Left kidney (tissue), 8 donors: ENCODE measurements around the gene GPATCH11. TPM values are rescaled to one million over a fixed set of nuclear protein-coding genes. Genes with fewer than 3 reads are reported as not detected.
A peak's percentile ranks its signal among the peaks of the same experiment; 100 is the strongest.

Experiments used
- DNase-seq: peaks from one replicate; pipeline ENCODE4 v3.0.0-alpha.2; 2013
- long read RNA-seq, 8 donors: transcript quantifications; one replicate each; lab custom pipeline, GENCODE V29; 2026
- polyA plus RNA-seq: library from polyadenylated mRNA; unstranded; fragments of 120-200 nt; gene quantifications from one replicate; pipeline ENCODE4 v1.2.1, GENCODE V29; 2013; ENCODE audit not compliant: insufficient read length

Gene GPATCH11
- 12.0 TPM for polyA plus RNA-seq
- long read RNA-seq, donor 1, partial matches to known transcripts: 0 of 3 reads
- long read RNA-seq, donor 1, other reads (novel, unspliced or antisense): 0 of 3 reads
- long read RNA-seq, donor 2, partial matches to known transcripts: 0 of 1 reads
- long read RNA-seq, donor 2, other reads (novel, unspliced or antisense): 0 of 1 reads
- long read RNA-seq, donor 3, partial matches to known transcripts: 0 of 1 reads
- long read RNA-seq, donor 3, other reads (novel, unspliced or antisense): 0 of 1 reads
- long read RNA-seq, donor 4: 0 reads
- long read RNA-seq, donor 5: 0 reads
- long read RNA-seq, donor 6, partial matches to known transcripts: 0 of 1 reads
- long read RNA-seq, donor 6, other reads (novel, unspliced or antisense): 0 of 1 reads
- long read RNA-seq, donor 7, partial matches to known transcripts: 0 of 3 reads
- long read RNA-seq, donor 7, other reads (novel, unspliced or antisense): 0 of 3 reads
- long read RNA-seq, donor 8: 0 reads

- peak; percentile 96 for DNase-seq
Measured at GRCh38 chr2:37083873-37084794, at the start of gene GPATCH11, which contains the start of gene HEATR5B. GPATCH11 (plus strand) TSS chr2:37084518; CDS start chr2:37088382, 3,864 bp downstream. HEATR5B (minus strand) TSS chr2:37084372; CDS start chr2:37083414, 958 bp downstream.

DNA sequence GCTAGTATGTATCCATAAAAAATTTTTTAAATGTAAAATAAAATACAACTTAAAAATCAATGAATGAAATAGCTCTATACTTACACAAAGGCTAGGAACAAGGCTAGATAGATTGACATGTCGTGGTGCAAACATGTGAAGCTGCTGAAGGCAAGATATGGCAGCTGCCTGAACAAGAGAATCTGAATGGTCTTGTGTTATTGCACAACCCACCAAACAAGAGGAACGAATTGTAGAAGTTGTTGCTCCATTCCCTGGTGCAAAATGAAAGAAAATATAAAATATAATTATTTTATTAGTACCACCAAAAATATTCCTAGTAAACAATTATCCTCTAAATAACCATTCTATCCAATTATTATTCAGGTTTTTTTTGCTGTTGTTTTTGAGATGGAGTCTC, 46.5 kb upstream of the GPATCH11 start:
- DNase-seq: no peak

- DNase-seq: no peak
Measured at GRCh38 chr2:37039580-37039979, 44.7 kb upstream of the GPATCH11 start.

DNA sequence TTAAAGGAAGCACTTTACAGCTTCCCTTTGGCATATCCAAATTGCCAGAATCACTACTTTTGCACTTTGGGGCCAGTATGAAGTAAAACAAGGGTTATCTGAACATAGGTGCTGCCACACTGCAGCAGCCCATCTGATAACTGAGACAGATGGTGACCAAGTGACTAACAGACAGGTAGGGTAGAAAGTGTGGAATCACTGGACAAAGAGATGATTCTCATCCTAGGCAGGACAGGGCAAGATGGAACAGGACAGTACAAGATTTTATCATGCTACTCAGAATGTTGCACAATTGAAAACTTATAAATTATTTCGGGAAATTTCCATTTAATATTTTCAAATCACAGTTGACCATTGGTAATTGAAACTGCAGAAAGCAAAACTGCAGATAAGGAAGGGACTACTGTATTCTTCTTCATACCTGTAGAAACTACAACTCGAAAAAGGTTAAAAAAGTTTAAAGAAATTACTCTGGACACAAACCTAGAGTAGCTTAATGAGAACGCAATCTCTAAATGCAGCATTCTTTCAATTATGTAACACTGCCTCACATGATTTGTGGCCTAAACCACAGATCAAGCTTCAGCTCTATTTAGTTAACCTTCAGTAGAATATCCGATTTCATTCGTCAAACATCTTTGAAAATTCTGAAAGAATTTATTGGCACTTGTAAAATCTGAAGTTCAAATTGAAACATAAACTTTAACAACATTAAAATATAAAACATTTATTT, 31.6 kb upstream of the GPATCH11 start:
- DNase-seq: no peak

GRCh38 chr2:37059841-37060240, 24.5 kb upstream of the GPATCH11 start:
- no peak for DNase-seq

DNA sequence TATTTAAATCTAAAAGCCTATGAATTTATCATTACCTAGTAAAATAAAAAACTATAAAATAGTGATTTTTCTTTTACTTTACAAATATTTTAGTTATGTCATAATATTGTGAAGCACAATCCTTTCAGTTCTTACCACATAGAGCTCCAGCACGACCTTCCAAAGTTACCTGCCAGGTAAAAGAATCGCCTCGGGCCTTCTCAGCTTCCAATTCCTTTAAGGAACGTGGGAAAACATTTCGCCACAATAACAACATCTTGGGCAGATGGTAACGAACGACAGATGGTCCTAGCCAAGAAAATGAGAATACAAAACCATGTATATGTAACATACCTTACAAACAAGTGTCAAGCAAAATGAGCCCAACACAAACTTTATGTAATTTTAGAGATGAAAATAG, 23.9 kb upstream of the GPATCH11 start:
- DNase-seq: no peak

GRCh38 chr2:37061013-37061711, 23.2 kb upstream of the GPATCH11 start:
- DNase-seq: no peak

DNA sequence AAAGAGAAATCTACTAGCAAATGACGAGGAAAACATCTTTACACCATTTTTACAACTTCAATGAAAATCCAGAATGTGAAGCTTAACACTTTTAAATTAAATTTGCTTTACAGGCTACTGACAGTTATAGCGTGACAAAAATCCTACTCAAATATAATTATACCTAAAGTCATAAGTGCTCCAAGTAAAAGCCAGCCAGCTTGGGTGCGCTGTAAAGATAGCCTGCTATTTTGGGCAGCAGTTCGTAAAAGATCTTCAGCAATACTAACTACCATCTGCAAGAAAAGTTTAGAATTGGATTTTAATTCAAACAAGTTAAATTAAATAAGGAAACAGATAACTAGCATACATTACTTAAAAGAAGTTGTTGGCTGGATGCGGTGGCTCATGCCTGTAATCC, 22.5 kb upstream of the GPATCH11 start:
- no peak for DNase-seq

GRCh38 chr2:37068686-37069085, 15.6 kb upstream of the GPATCH11 start:
- DNase-seq: no peak

GRCh38 chr2:37070931-37071330, 13.4 kb upstream of the GPATCH11 start:
- DNase-seq: no peak

DNA sequence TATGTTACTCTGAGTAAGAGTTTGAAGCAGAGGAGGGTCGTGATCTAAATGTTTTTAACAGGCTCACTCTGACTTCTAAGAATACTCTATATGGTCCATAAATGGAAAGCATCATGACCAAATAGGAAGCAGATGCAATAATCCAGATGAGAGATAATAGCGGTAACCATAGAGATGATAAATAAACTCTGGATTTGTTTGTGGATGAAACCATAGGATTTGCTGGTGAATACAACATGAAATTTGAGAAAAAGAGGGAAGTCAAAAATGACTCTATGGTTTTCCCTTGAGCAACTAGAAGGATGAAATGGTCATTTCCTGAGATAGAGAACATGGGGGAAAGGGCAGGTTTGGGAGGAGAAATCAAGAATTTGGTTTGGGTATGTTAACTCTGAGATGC, 4.1 kb upstream of the GPATCH11 start:
- DNase-seq: no peak

- no peak for DNase-seq
Measured at GRCh38 chr2:37080689-37081088, 3.6 kb upstream of the GPATCH11 start.

DNA sequence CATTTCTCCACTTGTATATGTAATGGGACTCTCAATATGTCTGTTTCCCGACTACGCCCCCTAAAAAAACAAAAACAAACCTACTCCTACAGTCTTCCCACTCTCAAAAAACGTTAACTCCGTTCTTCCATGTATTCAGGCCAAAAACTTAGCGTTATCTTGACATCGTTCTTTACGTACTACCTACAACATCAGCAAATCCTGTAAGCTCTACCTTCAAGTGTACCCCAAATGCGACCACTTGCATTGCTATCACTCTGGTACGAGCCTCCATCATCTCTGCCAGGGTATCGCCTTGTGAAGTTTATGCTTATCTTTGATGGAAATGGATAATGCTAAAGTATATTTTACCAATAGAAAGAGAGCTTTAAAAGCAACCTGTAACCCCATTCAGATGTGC, 479 bp downstream of the GPATCH11 start:
- DNase-seq: no peak

GRCh38 chr2:37085731-37086147, 1.4 kb downstream of the GPATCH11 start:
- DNase-seq: no peak

DNA sequence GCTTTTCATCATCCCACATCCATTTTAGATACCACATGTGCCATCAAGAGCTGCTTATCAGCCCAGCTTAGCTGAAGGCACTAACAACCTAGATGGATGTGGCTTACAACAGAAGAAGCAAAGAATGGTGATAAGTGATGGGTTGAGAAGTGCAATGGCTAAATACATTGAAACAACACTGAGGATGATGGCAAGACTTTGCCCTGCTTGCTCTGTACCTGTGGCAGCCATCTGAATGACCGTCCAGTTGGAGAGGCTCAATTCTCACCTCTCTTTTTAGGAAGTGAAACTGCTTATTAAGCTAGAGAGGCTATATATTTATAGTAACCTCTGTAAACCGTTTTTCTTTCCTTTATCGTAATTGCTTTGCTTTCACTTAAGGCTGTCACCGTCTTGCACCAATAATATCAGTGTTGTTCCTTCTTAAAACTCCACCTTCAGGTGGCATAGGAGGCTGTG, 5.7 kb downstream of the GPATCH11 start:
- no peak for DNase-seq

DNA sequence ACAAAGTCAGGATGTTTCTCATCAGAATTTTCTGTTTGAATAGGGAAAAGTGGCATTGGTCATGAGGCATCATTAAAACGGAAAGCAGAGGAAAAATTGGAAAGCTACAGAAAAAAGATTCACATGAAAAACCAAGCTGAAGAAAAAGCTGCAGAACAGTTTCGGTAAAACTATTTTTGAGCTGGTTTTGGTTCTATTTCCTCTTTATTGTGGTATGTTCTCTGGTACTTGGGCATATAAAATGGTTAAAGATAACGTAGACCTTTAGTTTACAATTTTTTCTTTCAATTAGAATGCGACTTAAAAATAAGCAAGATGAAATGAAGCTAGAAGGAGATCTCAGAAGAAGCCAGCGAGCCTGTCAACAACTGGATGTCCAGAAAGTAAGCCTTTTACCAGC, 7.6 kb downstream of the GPATCH11 start:
- no peak for DNase-seq

GRCh38 chr2:37096568-37096967, 12.2 kb downstream of the GPATCH11 start:
- DNase-seq: no peak

DNA sequence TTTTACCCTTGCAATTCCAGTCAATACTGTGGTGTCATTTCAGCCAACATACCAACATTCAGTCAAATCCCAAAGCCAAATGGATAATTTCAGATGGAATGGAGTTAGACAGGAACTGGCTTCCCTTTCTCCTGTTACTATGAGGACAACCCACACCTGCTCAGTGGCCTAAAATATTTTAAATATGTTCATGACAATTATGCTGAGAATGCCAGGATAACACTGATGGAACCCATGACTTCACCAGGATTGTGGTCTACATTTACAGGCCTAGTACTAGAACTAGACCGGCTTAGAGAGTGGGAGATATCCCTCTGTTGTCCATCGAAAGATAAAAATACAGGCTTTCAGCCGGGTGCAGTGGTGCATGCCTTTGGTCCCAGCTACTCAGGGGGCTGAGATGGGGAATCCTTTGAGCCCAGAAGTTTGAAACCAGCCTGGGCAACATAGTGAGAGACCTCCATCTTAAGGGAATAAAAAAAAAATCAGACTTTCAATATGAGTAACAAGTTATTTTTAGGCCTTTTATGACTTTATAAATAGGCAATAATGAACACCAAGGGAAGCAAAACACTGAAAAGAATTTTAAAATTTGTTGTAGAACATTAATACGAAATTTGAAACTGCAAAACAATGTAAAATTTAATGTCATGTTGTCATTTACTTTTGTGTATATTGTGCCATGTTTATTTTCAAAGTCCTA, 14.2 kb downstream of the GPATCH11 start:
- DNase-seq: no peak

DNA sequence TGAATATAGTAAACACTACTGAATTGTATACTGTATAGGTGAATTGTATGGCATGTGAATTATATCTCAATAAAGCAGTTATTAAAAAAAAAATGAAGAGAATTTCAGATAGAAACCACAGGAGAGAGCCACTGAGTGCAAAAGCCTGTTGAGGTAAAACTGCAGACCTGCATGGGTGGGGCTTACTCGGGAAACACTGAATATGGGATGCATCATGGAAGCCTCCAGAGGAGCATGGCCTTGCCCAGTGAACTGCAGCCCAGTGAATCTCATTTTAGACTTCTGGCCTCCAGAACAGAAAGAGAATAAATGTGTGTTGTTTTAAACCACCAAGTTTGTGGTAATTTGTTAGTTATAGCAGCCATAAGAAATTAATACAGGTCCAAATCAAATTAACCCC, 15.7 kb downstream of the GPATCH11 start:
- no peak for DNase-seq

- DNase-seq: no peak
Measured at GRCh38 chr2:37102588-37102987, 18.3 kb downstream of the GPATCH11 start.

DNA sequence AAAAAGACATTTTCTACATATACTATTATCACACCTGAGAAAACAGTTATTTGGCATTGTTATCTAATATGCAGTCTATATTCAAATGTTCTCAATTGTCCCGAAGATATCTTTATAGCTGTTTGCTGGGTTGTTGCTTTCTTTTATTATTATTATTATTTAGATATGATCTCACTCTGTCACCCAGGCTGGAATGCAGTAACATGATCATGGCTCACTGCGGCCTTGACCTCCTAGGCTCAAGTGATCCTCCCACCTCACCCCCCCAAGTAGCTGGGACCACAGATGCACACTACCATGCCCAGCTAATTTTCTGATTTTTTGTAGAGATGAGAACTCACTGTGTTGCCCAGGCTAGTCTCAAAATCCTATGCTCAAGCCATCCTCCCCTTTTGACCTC, 19.9 kb downstream of the GPATCH11 start:
- no peak for DNase-seq
